HG03196 (cell line): ENCODE measurements around the gene CHN2.

Source experiments
- ATAC-seq: cut with Tn5 transposase; IDR thresholded peaks from one replicate; pipeline ENCODE4 v1.9.1; 2021; ENCODE audit not compliant: unreplicated experiment

CHN2 gene

GRCh38 chr7:29304756-29305155 lies 110.2 kb downstream of the CHN2 start:
- ATAC-seq = no peak

- ATAC-seq = no peak
Observed at GRCh38 chr7:29306319-29306991, 111.9 kb downstream of the CHN2 start.

GRCh38 chr7:29308424-29308823 lies 113.8 kb downstream of the CHN2 start:
- no peak for ATAC-seq

DNA sequence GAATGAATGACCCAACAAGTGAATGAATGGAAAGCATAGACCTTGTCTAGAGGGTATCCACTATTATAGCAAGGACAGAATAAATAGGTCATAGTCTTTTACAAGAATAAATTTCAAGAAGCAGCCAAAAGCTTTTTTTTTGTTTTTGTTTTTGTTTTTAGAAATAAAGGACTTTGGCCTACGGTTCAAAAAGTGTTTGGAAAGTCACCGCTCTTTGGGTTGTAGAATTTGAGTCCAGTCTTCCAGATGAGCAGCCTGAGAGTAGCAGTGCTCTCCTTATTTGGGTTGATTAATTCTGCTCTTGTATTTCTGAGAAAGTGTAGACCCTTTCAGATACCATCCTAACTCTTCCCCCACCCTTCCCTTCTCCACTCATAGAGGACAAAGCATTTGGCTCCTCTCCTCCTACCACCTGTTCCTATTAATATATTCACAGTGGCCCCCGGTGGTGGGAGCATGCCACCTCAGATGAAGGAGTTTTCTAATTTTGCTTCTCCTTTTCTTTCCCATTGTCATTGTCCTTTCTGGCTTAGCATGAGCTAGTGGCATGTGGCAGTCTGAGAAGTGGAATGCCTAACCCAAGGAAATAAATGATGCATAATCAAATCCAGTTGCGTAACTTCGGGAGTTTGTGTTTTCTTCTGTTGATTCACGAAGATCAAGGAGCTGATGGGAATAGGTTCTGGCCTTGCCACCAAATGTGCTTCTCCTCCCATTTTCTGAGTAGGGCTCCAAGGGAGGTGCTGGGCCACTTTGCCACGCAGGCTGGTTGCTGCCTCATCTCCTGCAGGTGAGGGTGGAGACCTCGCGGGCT lies 114.7 kb downstream of the CHN2 start:
- no peak for ATAC-seq

GRCh38 chr7:29310625-29311024 lies 116.0 kb downstream of the CHN2 start:
- ATAC-seq = no peak

DNA sequence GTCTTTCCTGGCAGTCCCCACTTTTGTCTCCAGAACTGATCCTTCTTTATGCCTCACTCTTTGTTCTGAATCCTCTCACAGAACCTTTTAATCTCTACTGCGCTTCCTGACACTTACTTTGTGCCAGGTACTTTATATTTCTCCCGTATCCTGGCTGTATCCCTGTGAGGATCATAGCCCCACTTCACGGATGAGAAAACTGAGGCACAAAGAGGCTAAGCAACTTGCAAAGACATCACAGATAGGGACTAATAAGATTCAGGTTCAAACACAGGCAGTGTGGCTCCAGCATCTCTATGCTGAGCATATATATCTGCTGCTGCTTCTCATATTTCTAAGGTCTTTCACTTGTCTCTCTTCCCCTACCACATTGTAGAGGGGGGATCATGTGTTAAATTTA lies 116.7 kb downstream of the CHN2 start:
- ATAC-seq = no peak

DNA sequence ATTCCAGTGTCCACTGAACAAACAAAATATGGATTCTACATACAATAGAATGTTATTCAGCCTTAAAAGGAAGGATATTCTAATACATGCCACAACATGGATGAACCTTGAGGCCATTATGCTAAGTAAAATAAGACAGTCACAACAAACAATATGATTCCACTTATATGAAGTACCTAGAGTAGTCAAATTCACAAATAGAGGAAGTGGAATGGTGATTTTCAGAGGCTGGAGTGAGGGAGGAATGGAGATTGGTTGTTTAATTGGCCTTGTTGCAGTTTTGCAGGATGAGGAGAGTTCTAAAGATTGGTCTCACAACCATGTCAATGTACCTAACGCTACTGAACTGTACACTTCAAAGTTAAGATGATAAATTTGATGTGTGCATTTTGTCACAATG lies 119.6 kb downstream of the CHN2 start:
- no peak for ATAC-seq

DNA sequence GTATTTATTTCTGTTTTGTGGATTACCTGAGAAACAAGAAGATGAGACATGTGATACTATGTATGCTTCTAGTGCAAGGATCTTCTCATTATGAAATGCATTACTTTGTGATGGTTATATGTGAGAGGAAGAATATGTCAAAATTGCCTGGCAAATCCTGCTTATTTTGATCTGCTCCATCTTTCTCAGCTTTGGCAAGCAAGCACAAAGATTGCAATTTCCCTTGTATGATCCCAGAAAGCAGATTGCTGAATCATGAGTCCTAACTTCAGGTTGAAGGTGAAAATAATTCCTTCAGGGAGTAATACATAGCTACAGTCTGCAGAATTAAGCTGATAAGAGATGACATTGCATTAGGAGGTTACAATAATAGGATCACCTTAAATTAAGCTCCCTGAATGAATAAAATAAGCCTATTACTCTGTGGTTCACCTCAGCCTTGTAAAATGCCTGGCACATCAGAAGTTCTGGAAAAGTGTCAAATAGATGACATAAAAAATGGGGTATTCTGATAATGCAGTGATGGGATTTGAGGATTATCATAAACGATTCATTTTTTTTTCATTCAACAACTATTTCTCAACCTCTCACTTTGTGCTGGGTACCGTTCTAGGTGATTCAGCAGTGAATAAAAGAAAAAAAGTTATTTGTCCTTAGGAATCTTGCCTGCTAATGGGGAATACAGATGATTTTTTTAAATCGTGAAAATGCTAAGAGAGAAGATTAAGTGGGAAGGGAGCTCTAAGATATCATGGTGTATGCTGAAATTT lies 120.7 kb downstream of the CHN2 start:
- ATAC-seq = no peak

- no peak for ATAC-seq
Observed at GRCh38 chr7:29315892-29316270, 121.3 kb downstream of the CHN2 start.

GRCh38 chr7:29316926-29317325 lies 122.4 kb downstream of the CHN2 start:
- ATAC-seq = no peak

- no peak for ATAC-seq
Observed at GRCh38 chr7:29318853-29319718, 124.5 kb downstream of the CHN2 start.

GRCh38 chr7:29319719-29320521 lies 125.3 kb downstream of the CHN2 start:
- ATAC-seq = no peak

GRCh38 chr7:29320577-29320976 lies 126.0 kb downstream of the CHN2 start:
- no peak for ATAC-seq

DNA sequence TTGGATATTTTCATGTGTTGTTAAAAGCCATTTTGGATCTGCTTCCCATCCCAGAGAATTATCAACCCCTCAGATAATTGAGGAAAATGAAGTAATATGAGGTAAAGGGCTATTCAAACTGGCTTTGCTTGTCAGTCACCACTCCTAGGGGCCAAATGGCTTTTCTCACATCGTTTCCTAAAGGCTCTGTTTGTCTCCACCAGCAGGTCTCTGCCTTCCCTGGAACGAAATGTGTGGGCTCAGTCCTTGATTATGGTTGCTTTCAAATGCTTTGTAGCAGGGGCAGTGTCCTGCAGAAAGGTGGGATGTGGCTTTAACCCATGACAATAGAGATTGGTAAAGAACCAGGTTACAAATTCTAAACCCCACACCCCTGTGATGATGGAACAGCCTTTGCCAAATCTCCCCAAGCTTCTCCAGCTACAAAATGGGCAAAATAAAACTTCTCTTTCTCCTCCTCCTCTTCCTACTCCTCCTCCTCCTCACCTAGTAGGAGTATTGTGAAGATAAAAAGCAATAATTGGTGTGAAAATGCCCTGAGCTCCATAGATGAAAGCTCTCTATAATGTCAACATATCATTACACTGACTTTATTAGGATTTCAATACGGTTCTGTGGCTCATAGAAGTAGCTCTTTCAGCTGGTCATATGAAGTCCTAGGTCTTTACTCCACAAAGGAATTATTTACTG lies 127.6 kb downstream of the CHN2 start:
- no peak for ATAC-seq

DNA sequence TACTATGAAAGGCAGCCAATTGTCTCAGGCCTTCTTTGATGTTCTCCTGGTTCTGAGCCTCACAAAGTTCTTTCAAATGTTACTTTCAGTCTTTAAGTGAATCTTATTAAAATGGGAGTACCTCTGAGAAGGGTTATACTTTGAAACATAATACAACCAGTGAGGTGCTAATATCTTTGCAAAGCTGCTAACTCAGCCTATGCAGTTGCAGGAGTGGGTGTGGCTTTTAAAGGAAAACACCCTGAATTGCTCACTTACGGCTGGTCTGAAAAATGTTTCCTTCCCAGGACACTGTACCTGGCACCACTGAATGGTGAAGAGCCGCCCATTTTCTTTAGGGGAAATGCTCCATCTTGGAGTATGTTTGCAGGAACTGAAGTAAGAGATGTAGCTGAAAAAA lies 130.9 kb downstream of the CHN2 start:
- ATAC-seq = no peak

- no peak for ATAC-seq
Observed at GRCh38 chr7:29326864-29327263, 132.3 kb downstream of the CHN2 start.

DNA sequence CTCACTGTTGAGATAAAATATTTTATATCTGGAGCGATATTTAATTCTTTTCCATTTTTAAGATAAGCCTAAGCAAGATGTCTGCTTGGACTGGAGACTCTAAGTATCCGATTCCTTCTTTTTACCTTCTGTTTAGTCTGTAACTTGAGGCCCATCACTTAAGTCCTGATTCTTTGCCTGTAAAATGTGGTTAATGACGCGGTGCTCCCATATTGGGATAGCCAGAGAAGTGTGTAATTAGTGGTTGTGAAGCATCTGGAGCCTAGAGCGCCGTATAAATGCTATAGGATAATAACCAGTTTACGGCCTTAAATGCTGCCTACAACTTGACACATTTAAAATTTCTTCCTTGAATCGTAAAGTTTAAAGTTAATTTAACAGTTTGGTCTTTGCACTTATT lies 132.9 kb downstream of the CHN2 start:
- no peak for ATAC-seq

DNA sequence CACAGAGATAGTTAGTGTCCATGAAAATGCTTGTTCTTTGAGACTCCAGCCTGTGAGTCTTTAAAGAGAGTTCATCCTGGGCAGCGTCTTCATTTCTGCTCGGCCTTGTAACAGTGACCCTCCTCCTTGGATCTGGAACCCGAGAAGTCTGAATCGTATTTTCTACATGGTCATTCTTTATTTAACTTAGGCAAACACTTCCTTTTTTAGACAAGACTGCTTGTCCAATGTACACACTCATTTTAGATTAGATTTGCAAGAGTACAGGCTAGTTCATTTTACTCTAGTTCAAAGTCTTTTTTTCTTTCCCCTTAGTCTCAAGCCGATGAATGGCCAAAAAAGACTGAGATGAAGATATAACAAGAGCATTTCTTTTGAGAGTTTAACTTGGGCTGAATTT lies 133.5 kb downstream of the CHN2 start:
- no peak for ATAC-seq

DNA sequence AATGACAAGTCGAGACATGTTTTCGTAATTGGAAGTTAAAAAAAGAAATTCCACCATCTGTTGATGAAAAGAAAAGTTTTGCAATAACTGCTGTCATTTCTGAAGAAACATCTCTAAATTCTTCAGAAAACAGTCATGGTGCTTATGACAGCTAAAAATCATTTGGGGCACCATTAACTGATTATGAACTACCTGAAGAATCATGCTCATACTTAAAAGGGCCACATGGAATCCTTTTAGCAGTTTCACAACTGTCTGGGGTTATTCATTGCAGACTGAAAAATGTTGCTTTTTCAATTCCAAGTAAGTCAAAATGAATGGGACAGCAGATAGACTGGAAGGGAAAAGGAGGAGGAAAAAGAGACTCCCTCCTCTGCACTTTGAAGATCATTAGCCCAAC lies 134.2 kb downstream of the CHN2 start:
- no peak for ATAC-seq

- no peak for ATAC-seq
Observed at GRCh38 chr7:29329686-29330085, 135.1 kb downstream of the CHN2 start.
